PFSK-1 (cell line): ENCODE data around the gene SYP.

Experiments used
- FOXP2 ChIP-seq: optimal IDR thresholded peaks from 2 replicates; pipeline ENCODE3; 2011; ENCODE audit warnings: borderline replicate concordance, control low read depth, inconsistent platforms; ENCODE audit not compliant: insufficient read depth; ENCODE audit errors: extremely low read length, extremely low read depth
- POLR2AphosphoS5 ChIP-seq: IDR thresholded peaks from 2 replicates; pipeline ENCODE4 v1.6.1; 2012; ENCODE audit warnings: low read depth, mild to moderate bottlenecking, control low read depth, low read length, moderate library complexity
- REST ChIP-seq, 2 experiments: IDR thresholded peaks; 2 replicates each; pipeline versions ENCODE4 v1.6.1 to v1.8.0; 2011 to 2012; ENCODE audit warnings: low read depth in 2 of 2, low read length in 2 of 2, control low read depth in 1 of 2, inconsistent platforms in 1 of 2, mild to moderate bottlenecking in 1 of 2, moderate library complexity in 1 of 2; ENCODE audit not compliant: insufficient read depth in 1 of 2
- SIN3A ChIP-seq: IDR thresholded peaks from 2 replicates; pipeline ENCODE4 v1.6.1; 2012; ENCODE audit warnings: mild to moderate bottlenecking, low read length, moderate library complexity, borderline replicate concordance; ENCODE audit not compliant: insufficient read depth
- TAF1 ChIP-seq: IDR thresholded peaks from 2 replicates; pipeline ENCODE4 v1.6.1; 2012; ENCODE audit warnings: low read length, control low read depth, borderline replicate concordance; ENCODE audit not compliant: insufficient read depth

The SYP gene

GRCh38 chrX:49155900-49156837, 43.8 kb downstream of the SYP start:
- TF ChIP-seq REST (IDR thresholded peaks at IDR 0.05; ENCODE audit: insufficient read depth in 1 of 2, low read depth in 2 of 2, low read length in 2 of 2): no peak
- no peak for TF ChIP-seq TAF1
- no peak for TF ChIP-seq POLR2AphosphoS5
- TF ChIP-seq SIN3A: no peak
- TF ChIP-seq FOXP2: no peak

- TF ChIP-seq SIN3A (no peak), REST (IDR thresholded peaks at IDR 0.05; ENCODE audit: insufficient read depth in 1 of 2, low read depth in 2 of 2, low read length in 2 of 2) (no peak), POLR2AphosphoS5 (no peak), FOXP2 (no peak), TAF1 (no peak)
These were observed 44.6 kb downstream of the SYP start for GRCh38 chrX:49155243-49155899.

- no peak for TF ChIP-seq FOXP2
These were observed 46.5 kb downstream of the SYP start for GRCh38 chrX:49153467-49153866.

GRCh38 chrX:49147936-49148335, 52.1 kb downstream of the SYP start:
- no peak for TF ChIP-seq SIN3A
- no peak for TF ChIP-seq REST (IDR thresholded peaks at IDR 0.05; ENCODE audit: insufficient read depth in 1 of 2, low read depth in 2 of 2, low read length in 2 of 2)
- TF ChIP-seq FOXP2: no peak
- TF ChIP-seq POLR2AphosphoS5: no peak
- no peak for TF ChIP-seq TAF1

- TF ChIP-seq REST (IDR thresholded peaks at IDR 0.05; ENCODE audit: insufficient read depth in 1 of 2, low read depth in 2 of 2, low read length in 2 of 2) (no peak), FOXP2 (no peak), POLR2AphosphoS5 (no peak), TAF1 (no peak), SIN3A (no peak)
These were observed 52.7 kb downstream of the SYP start for GRCh38 chrX:49147282-49147681.
